Liver (tissue), 3 donors: ENCODE data around the gene DLEC1.

Experiments used
- ATF3 ChIP-seq: IDR thresholded peaks from 2 replicates; pipeline ENCODE4 v1.6.1; 2016; ENCODE audit warnings: antibody characterized with exemption
- FOXA1 ChIP-seq: IDR thresholded peaks from 2 replicates; pipeline ENCODE4 v1.6.1; 2016; ENCODE audit warnings: antibody characterized with exemption
- GABPA ChIP-seq, 2 donors: IDR thresholded peaks in 1 of 2; conservative IDR thresholded peaks in 1 of 2; 2 replicates each; pipeline ENCODE4 v1.6.1; 2016; ENCODE audit warnings: antibody characterized with exemption in 2 of 2, mild to moderate bottlenecking in 1 of 2, moderate library complexity in 1 of 2
- HNF4A ChIP-seq, 2 donors: conservative IDR thresholded peaks; 2 replicates each; pipeline ENCODE4 v1.6.1; 2016; ENCODE audit warnings: antibody characterized with exemption in 2 of 2, mild to moderate bottlenecking in 2 of 2
- JUND ChIP-seq, 2 donors: IDR thresholded peaks; 2 replicates each; pipeline ENCODE4 v1.6.1; 2016; ENCODE audit warnings: antibody characterized with exemption in 2 of 2
- RAD21 ChIP-seq, 2 donors: IDR thresholded peaks; 2 replicates each; pipeline ENCODE4 v1.6.1; 2016; ENCODE audit warnings: antibody characterized with exemption in 2 of 2, mild to moderate bottlenecking in 2 of 2
- RXRA ChIP-seq, 2 donors: IDR thresholded peaks; 2 replicates each; pipeline ENCODE4 v1.6.1; 2017 to 2018; ENCODE audit warnings: antibody characterized with exemption in 2 of 2, mild to moderate bottlenecking in 1 of 2
- SP1 ChIP-seq: IDR thresholded peaks from 2 replicates; pipeline ENCODE4 v1.6.1; 2018; ENCODE audit warnings: antibody characterized with exemption, mild to moderate bottlenecking
- TAF1 ChIP-seq: conservative IDR thresholded peaks from 2 replicates; pipeline ENCODE4 v1.6.1; 2016; ENCODE audit warnings: antibody characterized with exemption, mild to moderate bottlenecking
- YY1 ChIP-seq: IDR thresholded peaks from 2 replicates; pipeline ENCODE4 v1.6.1; 2016; ENCODE audit warnings: antibody characterized with exemption, mild to moderate bottlenecking
- ZBTB33 ChIP-seq: IDR thresholded peaks from 2 replicates; pipeline ENCODE4 v1.6.1; 2016; ENCODE audit warnings: antibody characterized with exemption
- TF ChIP-seq, protein P1 (sequence below): fragments of 150-350 bp; IDR thresholded peaks from 2 replicates; pipeline ENCODE4 v1.5.1; 2017; ENCODE audit warnings: improper control_type of control experiment, low read depth, low read length; ENCODE audit not compliant: missing input control
- TF ChIP-seq, protein P2 (sequence below): IDR thresholded peaks from 2 replicates; pipeline ENCODE4 v1.6.1; 2016; ENCODE audit warnings: antibody characterized with exemption, mild to moderate bottlenecking
- TF ChIP-seq, protein P3 (sequence below): IDR thresholded peaks from 2 replicates; pipeline ENCODE4 v1.6.1; 2016; ENCODE audit warnings: antibody characterized with exemption
- donor health status: healthy.
- donor health status: healthy.

DNA sequence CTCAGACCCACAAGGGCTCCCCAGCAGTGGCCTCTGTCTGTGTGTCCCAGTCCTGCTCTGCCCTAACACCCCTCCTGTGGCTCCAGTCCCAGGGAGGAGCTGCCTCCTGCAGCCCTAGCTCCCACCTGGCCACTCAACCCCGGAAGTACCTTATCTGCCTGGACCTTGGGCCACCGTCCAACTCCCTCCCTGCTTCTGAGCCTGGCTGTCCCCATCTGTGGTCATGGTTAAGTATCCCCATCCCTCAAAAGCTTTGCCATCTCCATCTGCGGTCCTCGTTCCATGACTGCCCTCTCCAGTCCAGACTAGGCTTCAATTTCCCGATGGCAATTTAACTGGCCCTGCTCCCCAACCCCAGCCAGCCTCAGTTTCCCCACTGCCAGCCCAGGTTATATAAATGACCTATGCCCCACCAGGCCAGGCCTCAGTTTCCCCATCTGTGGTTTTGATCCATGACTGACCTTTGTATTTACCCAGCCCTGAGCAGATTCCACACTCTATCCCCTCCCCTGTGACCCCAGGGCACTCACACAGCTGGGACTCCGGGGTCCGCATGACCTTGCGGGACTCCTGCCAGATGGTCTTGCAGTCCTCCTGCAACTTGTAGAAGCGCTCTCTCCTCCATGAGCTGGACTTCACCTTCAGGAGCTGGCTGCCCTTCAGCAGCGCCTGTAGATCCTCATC lies 19.2 kb upstream of the DLEC1 start:
- TF ChIP-seq GABPA (IDR thresholded peaks at IDR 0.05 in 1 of 2, conservative IDR thresholded peaks at IDR 0.05 in 1 of 2) (no peak), SP1 (no peak), TAF1 (no peak), JUND (IDR thresholded peaks at IDR 0.05) (no peak), FOXA1 (no peak), HNF4A (conservative IDR thresholded peaks at IDR 0.05) (no peak), ZBTB33 (no peak), YY1 (no peak), ATF3 (no peak), RAD21 (IDR thresholded peaks at IDR 0.05) (no peak), RXRA (IDR thresholded peaks at IDR 0.05) (no peak)
- TF ChIP-seq, protein P1, sequence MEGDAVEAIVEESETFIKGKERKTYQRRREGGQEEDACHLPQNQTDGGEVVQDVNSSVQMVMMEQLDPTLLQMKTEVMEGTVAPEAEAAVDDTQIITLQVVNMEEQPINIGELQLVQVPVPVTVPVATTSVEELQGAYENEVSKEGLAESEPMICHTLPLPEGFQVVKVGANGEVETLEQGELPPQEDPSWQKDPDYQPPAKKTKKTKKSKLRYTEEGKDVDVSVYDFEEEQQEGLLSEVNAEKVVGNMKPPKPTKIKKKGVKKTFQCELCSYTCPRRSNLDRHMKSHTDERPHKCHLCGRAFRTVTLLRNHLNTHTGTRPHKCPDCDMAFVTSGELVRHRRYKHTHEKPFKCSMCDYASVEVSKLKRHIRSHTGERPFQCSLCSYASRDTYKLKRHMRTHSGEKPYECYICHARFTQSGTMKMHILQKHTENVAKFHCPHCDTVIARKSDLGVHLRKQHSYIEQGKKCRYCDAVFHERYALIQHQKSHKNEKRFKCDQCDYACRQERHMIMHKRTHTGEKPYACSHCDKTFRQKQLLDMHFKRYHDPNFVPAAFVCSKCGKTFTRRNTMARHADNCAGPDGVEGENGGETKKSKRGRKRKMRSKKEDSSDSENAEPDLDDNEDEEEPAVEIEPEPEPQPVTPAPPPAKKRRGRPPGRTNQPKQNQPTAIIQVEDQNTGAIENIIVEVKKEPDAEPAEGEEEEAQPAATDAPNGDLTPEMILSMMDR: no peak
- TF ChIP-seq, protein P2, sequence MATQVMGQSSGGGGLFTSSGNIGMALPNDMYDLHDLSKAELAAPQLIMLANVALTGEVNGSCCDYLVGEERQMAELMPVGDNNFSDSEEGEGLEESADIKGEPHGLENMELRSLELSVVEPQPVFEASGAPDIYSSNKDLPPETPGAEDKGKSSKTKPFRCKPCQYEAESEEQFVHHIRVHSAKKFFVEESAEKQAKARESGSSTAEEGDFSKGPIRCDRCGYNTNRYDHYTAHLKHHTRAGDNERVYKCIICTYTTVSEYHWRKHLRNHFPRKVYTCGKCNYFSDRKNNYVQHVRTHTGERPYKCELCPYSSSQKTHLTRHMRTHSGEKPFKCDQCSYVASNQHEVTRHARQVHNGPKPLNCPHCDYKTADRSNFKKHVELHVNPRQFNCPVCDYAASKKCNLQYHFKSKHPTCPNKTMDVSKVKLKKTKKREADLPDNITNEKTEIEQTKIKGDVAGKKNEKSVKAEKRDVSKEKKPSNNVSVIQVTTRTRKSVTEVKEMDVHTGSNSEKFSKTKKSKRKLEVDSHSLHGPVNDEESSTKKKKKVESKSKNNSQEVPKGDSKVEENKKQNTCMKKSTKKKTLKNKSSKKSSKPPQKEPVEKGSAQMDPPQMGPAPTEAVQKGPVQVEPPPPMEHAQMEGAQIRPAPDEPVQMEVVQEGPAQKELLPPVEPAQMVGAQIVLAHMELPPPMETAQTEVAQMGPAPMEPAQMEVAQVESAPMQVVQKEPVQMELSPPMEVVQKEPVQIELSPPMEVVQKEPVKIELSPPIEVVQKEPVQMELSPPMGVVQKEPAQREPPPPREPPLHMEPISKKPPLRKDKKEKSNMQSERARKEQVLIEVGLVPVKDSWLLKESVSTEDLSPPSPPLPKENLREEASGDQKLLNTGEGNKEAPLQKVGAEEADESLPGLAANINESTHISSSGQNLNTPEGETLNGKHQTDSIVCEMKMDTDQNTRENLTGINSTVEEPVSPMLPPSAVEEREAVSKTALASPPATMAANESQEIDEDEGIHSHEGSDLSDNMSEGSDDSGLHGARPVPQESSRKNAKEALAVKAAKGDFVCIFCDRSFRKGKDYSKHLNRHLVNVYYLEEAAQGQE: no peak
- TF ChIP-seq, protein P3, sequence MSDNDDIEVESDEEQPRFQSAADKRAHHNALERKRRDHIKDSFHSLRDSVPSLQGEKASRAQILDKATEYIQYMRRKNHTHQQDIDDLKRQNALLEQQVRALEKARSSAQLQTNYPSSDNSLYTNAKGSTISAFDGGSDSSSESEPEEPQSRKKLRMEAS: no peak
